ENCODE data around the gene GSK3B.

GRCh38 chr3:119790369-119790768 lies 303.9 kb downstream of the GSK3B start:
- TF ChIP-seq, protein P1, sequence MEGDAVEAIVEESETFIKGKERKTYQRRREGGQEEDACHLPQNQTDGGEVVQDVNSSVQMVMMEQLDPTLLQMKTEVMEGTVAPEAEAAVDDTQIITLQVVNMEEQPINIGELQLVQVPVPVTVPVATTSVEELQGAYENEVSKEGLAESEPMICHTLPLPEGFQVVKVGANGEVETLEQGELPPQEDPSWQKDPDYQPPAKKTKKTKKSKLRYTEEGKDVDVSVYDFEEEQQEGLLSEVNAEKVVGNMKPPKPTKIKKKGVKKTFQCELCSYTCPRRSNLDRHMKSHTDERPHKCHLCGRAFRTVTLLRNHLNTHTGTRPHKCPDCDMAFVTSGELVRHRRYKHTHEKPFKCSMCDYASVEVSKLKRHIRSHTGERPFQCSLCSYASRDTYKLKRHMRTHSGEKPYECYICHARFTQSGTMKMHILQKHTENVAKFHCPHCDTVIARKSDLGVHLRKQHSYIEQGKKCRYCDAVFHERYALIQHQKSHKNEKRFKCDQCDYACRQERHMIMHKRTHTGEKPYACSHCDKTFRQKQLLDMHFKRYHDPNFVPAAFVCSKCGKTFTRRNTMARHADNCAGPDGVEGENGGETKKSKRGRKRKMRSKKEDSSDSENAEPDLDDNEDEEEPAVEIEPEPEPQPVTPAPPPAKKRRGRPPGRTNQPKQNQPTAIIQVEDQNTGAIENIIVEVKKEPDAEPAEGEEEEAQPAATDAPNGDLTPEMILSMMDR (conservative IDR thresholded peaks at IDR 0.05 in 1 of 2, IDR thresholded peaks at IDR 0.05 in 1 of 2; ENCODE audit: extremely low read depth in 1 of 2, insufficient read depth in 1 of 2, low read depth in 1 of 2, low read length in 2 of 2): no peak
- TF ChIP-seq EZH2 (IDR thresholded peaks at IDR 0.05; ENCODE audit: borderline replicate concordance, low read length): no peak

All from mammary epithelial cell (primary cell).